Astrocyte (in vitro differentiated cells and primary cell): ENCODE results near the gene SNX32. TPM values are rescaled to one million over a fixed set of nuclear protein-coding genes. Genes with fewer than 3 reads are reported as not detected.

Experiments used
- DNase-seq: peaks from one replicate; pipeline ENCODE4 v3.0.0-alpha.2; 2010; ENCODE audit warnings: low read depth
- FAIRE-seq: peaks from 2 replicates; lab custom pipeline; 2011; peaks lifted over from hg19 to GRCh38; lab: Jason Lieb, UNC
- H2AFZ ChIP-seq: 2 replicates; pipeline ENCODE4 v1.6.0; 2012; ENCODE audit warnings: low read depth, low read length, inconsistent platforms
- H3K27ac ChIP-seq: 2 replicates; pipeline ENCODE4 v1.5.1; 2011; ENCODE audit warnings: low read depth, low read length, inconsistent platforms
- H3K27me3 ChIP-seq: 2 replicates; pipeline ENCODE4 v1.6.0; 2011; ENCODE audit warnings: low read length, inconsistent platforms; ENCODE audit not compliant: insufficient read depth
- H3K36me3 ChIP-seq: 2 replicates; pipeline ENCODE4 v1.5.1; 2011; ENCODE audit warnings: low read length, inconsistent platforms; ENCODE audit not compliant: insufficient read depth
- H3K4me1 ChIP-seq: 2 replicates; pipeline ENCODE4 v1.5.1; 2011; ENCODE audit warnings: low read length, inconsistent platforms; ENCODE audit not compliant: insufficient read depth
- H3K4me2 ChIP-seq: 2 replicates; pipeline ENCODE4 v1.6.0; 2012; ENCODE audit warnings: low read length, inconsistent platforms
- H3K4me3 ChIP-seq: 2 replicates; pipeline ENCODE4 v1.5.1; 2011; ENCODE audit warnings: low read depth, mild to moderate bottlenecking, low read length, inconsistent platforms; ENCODE audit not compliant: insufficient read depth
- H3K79me2 ChIP-seq: 2 replicates; pipeline ENCODE4 v1.6.0; 2012; ENCODE audit warnings: mild to moderate bottlenecking, low read length, inconsistent platforms; ENCODE audit not compliant: insufficient read depth
- H3K9ac ChIP-seq: 2 replicates; pipeline ENCODE4 v1.6.0; 2012; ENCODE audit warnings: mild to moderate bottlenecking, low read length, inconsistent platforms
- H3K9me3 ChIP-seq: 2 replicates; pipeline ENCODE4 v1.5.1; 2012; ENCODE audit warnings: low read depth, mild to moderate bottlenecking, low read length, inconsistent platforms; ENCODE audit not compliant: insufficient read depth
- H4K20me1 ChIP-seq: 2 replicates; pipeline ENCODE4 v1.6.0; 2012; ENCODE audit warnings: low read length, inconsistent platforms; ENCODE audit not compliant: insufficient read depth
- H3K27ac Mint-ChIP-seq: one replicate; pipeline ENCODE4 v1.8.0; 2021; ENCODE audit warnings: mild to moderate bottlenecking, mixed read lengths; ENCODE audit not compliant: unreplicated experiment
- H3K27me3 Mint-ChIP-seq: one replicate; pipeline ENCODE4 v1.8.0; 2021; ENCODE audit warnings: low read depth, mixed read lengths; ENCODE audit not compliant: unreplicated experiment
- H3K36me3 Mint-ChIP-seq: one replicate; pipeline ENCODE4 v1.8.0; 2021; ENCODE audit warnings: low read depth, mixed read lengths; ENCODE audit not compliant: unreplicated experiment
- H3K4me1 Mint-ChIP-seq: one replicate; pipeline ENCODE4 v1.8.0; 2021; ENCODE audit warnings: low read depth, mixed read lengths; ENCODE audit not compliant: unreplicated experiment
- H3K4me3 Mint-ChIP-seq: one replicate; pipeline ENCODE4 v1.8.0; 2021; ENCODE audit warnings: mild to moderate bottlenecking, moderate library complexity, mixed read lengths; ENCODE audit not compliant: unreplicated experiment
- H3K9me3 Mint-ChIP-seq: one replicate; pipeline ENCODE4 v1.8.0; 2021; ENCODE audit warnings: mild to moderate bottlenecking, mixed read lengths; ENCODE audit not compliant: unreplicated experiment
- EZH2 ChIP-seq: IDR thresholded peaks from 2 replicates; pipeline ENCODE4 v1.6.1; 2012; ENCODE audit warnings: mild to moderate bottlenecking, low read length, inconsistent platforms; ENCODE audit not compliant: insufficient read depth
- total RNA-seq: library from RNA; stranded (reverse); gene quantifications from 2 replicates; pipeline ENCODE4 v1.2.1, GENCODE V29; 2021
- TF ChIP-seq, protein P1 (sequence below): IDR thresholded peaks from 2 replicates; pipeline ENCODE4 v1.5.1; 2011; ENCODE audit warnings: low read depth, mild to moderate bottlenecking, inconsistent platforms, low read length, moderate library complexity; ENCODE audit not compliant: insufficient read depth

The SNX32 gene
- total RNA-seq, 1 donor from 2014 or later = 1.2 TPM

- H3K27ac Mint-ChIP-seq = peak overlapping the region; percentile 50
- H3K36me3 Mint-ChIP-seq = peaks cover 7% of the 10 kb centered on the region
- H3K36me3 ChIP-seq = peaks cover 15% of the 10 kb centered on the region
- TF ChIP-seq, protein P1, sequence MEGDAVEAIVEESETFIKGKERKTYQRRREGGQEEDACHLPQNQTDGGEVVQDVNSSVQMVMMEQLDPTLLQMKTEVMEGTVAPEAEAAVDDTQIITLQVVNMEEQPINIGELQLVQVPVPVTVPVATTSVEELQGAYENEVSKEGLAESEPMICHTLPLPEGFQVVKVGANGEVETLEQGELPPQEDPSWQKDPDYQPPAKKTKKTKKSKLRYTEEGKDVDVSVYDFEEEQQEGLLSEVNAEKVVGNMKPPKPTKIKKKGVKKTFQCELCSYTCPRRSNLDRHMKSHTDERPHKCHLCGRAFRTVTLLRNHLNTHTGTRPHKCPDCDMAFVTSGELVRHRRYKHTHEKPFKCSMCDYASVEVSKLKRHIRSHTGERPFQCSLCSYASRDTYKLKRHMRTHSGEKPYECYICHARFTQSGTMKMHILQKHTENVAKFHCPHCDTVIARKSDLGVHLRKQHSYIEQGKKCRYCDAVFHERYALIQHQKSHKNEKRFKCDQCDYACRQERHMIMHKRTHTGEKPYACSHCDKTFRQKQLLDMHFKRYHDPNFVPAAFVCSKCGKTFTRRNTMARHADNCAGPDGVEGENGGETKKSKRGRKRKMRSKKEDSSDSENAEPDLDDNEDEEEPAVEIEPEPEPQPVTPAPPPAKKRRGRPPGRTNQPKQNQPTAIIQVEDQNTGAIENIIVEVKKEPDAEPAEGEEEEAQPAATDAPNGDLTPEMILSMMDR = no peak
- TF ChIP-seq EZH2 = no peak
- peak overlapping the region; percentile 100 for H3K4me2 ChIP-seq
- no peak for DNase-seq
- H3K4me1 Mint-ChIP-seq = peaks cover 14% of the 10 kb centered on the region
- H3K4me1 ChIP-seq = peaks cover 33% of the 10 kb centered on the region
- no peak overlapping the region for H3K27ac ChIP-seq
- no peak overlapping the region for H3K4me3 ChIP-seq
- no peaks in the 10 kb centered on the region for H3K9me3 ChIP-seq
- peak overlapping the region; percentile 92 for H3K9ac ChIP-seq
- no peaks in the 10 kb centered on the region for H3K9me3 Mint-ChIP-seq
- peak overlapping the region; percentile 60 for H3K4me3 Mint-ChIP-seq
- H3K79me2 ChIP-seq = peaks cover 47% of the 10 kb centered on the region
- H3K27me3 ChIP-seq = no peaks in the 10 kb centered on the region
- no peak overlapping the region for H2AFZ ChIP-seq
- FAIRE-seq = no peak
- peaks cover 61% of the 10 kb centered on the region for H4K20me1 ChIP-seq
- no peaks in the 10 kb centered on the region for H3K27me3 Mint-ChIP-seq
Observed at GRCh38 chr11:65870307-65870658, 36.5 kb downstream of the SNX32 start.

- no peak for DNase-seq
- no peaks in the 10 kb centered on the region for H3K9me3 ChIP-seq
- H2AFZ ChIP-seq = no peak overlapping the region
- peaks cover 14% of the 10 kb centered on the region for H3K36me3 ChIP-seq
- Mint-ChIP-seq H3K4me1 (peaks cover 14% of the 10 kb centered on the region), H3K36me3 (peaks cover 7% of the 10 kb centered on the region), H3K27ac (peak overlapping the region; percentile 50), H3K4me3 (peak overlapping the region; percentile 80), H3K9me3 (no peaks in the 10 kb centered on the region), H3K27me3 (no peaks in the 10 kb centered on the region)
- peaks cover 33% of the 10 kb centered on the region for H3K4me1 ChIP-seq
- H3K4me3 ChIP-seq = peak overlapping the region; percentile 68
- peaks cover 54% of the 10 kb centered on the region for H4K20me1 ChIP-seq
- FAIRE-seq = no peak
- H3K27me3 ChIP-seq = no peaks in the 10 kb centered on the region
- no peak overlapping the region for H3K27ac ChIP-seq
- TF ChIP-seq, protein P1 = no peak
- TF ChIP-seq EZH2 = no peak
- peak overlapping the region; percentile 92 for H3K9ac ChIP-seq
- peaks cover 47% of the 10 kb centered on the region for H3K79me2 ChIP-seq
- H3K4me2 ChIP-seq = peak overlapping the region; percentile 100
Observed at GRCh38 chr11:65870706-65871681, 37.2 kb downstream of the SNX32 start.
